H1 (cell line): ENCODE measurements around the gene HECTD1.

ENCODE experiments used
- CBX5 ChIP-seq: fragments of 300-800, 300-1000 bp; sonication (generic); IDR thresholded peaks from 2 replicates; pipeline ENCODE4 v1.7.1; 2016; ENCODE audit warnings: antibody characterized with exemption, low read length, low read depth
- CBX8 ChIP-seq: fragments of 300-800, 300-1000 bp; sonication (generic); IDR thresholded peaks from 2 replicates; pipeline ENCODE4 v1.7.1; 2016; ENCODE audit warnings: low read depth, low read length, borderline replicate concordance
- CREB1 ChIP-seq: IDR thresholded peaks from 2 replicates; pipeline ENCODE4 v1.6.1; 2012; ENCODE audit warnings: inconsistent platforms
- CTCF ChIP-seq, 3 experiments: IDR thresholded peaks; 1 replicate in 2 of 3; 2 replicates in 1 of 3; pipeline versions ENCODE4 v1.5.1 to v1.6.1; 2011; ENCODE audit warnings: low read length in 3 of 3, mild to moderate bottlenecking in 3 of 3, inconsistent platforms in 2 of 3, low read depth in 1 of 3, moderate library complexity in 1 of 3; ENCODE audit not compliant: insufficient read depth in 1 of 3; ENCODE audit errors: control extremely low read depth in 1 of 3
- EZH2 ChIP-seq: fragments of 200-600 bp; sonication (generic); IDR thresholded peaks from 2 replicates; pipeline ENCODE4 v1.7.1; 2012; ENCODE audit warnings: low read depth, mild to moderate bottlenecking, moderate library complexity, low read length, inconsistent platforms; ENCODE audit not compliant: severe bottlenecking
- JUN ChIP-seq: IDR thresholded peaks from 2 replicates; pipeline ENCODE4 v1.6.1; 2011; ENCODE audit warnings: low read depth, mild to moderate bottlenecking, improper control_type of control experiment, low read length
- JUND ChIP-seq: IDR thresholded peaks from 2 replicates; pipeline ENCODE4 v1.6.1; 2011; ENCODE audit warnings: mild to moderate bottlenecking, improper control_type of control experiment, low read length
- POLR2A ChIP-seq, 2 experiments: IDR thresholded peaks; 1 replicate in 1 of 2; 2 replicates in 1 of 2; pipeline ENCODE4 v1.6.1; 2011; ENCODE audit warnings: low read depth in 2 of 2, low read length in 2 of 2, mild to moderate bottlenecking in 2 of 2; ENCODE audit errors: control extremely low read depth in 1 of 2
- POLR2AphosphoS5 ChIP-seq: IDR thresholded peaks from 2 replicates; pipeline ENCODE4 v1.6.1; 2011; ENCODE audit warnings: low read depth, low read length
- SP1 ChIP-seq: IDR thresholded peaks from 2 replicates; pipeline ENCODE4 v1.6.1; 2011; ENCODE audit warnings: low read depth, low read length
- TAF1 ChIP-seq: IDR thresholded peaks from 2 replicates; pipeline ENCODE4 v1.6.1; 2011; ENCODE audit warnings: mild to moderate bottlenecking, low read depth, low read length
- TF ChIP-seq, protein P1 (sequence below): IDR thresholded peaks from 2 replicates; pipeline ENCODE4 v1.6.1; 2011; ENCODE audit warnings: low read depth, mild to moderate bottlenecking, low read length; ENCODE audit not compliant: insufficient read depth

DNA sequence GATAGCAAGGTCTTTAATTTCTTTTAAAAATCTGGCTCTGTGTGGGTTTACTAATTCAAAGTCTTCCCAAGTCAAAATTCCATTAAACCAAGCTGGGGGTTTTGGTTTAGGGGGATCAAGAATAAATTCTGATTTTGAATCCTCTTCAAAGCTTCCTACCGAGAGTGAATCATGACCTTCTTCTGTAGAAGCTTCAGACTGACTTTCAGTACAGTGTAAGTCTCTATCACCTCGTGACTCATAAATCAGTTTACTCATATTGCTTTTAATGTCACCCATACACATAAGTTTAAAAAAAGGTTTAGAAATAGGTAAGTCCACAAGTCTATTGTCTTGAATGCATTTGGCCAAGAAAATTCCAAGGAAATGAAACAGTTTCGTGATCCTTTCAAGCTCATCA, 100.8 kb downstream of the HECTD1 start:
- TF ChIP-seq POLR2A (IDR thresholded peaks at IDR 0.05; ENCODE audit: control extremely low read depth in 1 of 2, low read depth in 2 of 2, low read length in 2 of 2), result no peak
- TF ChIP-seq POLR2AphosphoS5, result no peak
- TF ChIP-seq CTCF (IDR thresholded peaks at IDR 0.05; ENCODE audit: control extremely low read depth in 1 of 3, insufficient read depth in 1 of 3, low read depth in 1 of 3, low read length in 3 of 3), result no peak
- no peak for TF ChIP-seq CBX5
- TF ChIP-seq TAF1, result no peak
- no peak for TF ChIP-seq CREB1
- no peak for TF ChIP-seq CBX8
- TF ChIP-seq, protein P1, sequence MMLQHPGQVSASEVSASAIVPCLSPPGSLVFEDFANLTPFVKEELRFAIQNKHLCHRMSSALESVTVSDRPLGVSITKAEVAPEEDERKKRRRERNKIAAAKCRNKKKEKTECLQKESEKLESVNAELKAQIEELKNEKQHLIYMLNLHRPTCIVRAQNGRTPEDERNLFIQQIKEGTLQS, result no peak
- no peak for TF ChIP-seq JUN
- no peak for TF ChIP-seq EZH2
- TF ChIP-seq JUND, result no peak
- TF ChIP-seq SP1, result no peak
